GM18873 (cell line): Measurements from ENCODE around the gene RARG.
"Not testable (repeated sequence)": the region's sequence is repeated elsewhere in the genome, so short reads cannot be mapped to it uniquely, and the experiment has no call there.

Source experiments
- ATAC-seq: cut with Tn5 transposase; IDR thresholded peaks from one replicate; pipeline ENCODE4 v1.9.1; 2021; ENCODE audit warnings: mild to moderate bottlenecking, moderate library complexity, moderate number of reproducible peaks; ENCODE audit not compliant: unreplicated experiment, low FRiP score

Gene RARG

GRCh38 chr12:53193985-53194716 lies 37.9 kb downstream of the RARG start:
- ATAC-seq, result no peak

- no peak for ATAC-seq
Observed at GRCh38 chr12:53193040-53193439, 39.0 kb downstream of the RARG start.

- ATAC-seq, result no peak
Observed at GRCh38 chr12:53192531-53193021, 39.4 kb downstream of the RARG start.

GRCh38 chr12:53191885-53192530 lies 40.0 kb downstream of the RARG start:
- ATAC-seq, result no peak

- ATAC-seq, result no peak
Observed at GRCh38 chr12:53191096-53191884, 40.7 kb downstream of the RARG start.

- ATAC-seq, result no peak
Observed at GRCh38 chr12:53190108-53190729, 41.8 kb downstream of the RARG start.

GRCh38 chr12:53187145-53187899 lies 44.7 kb downstream of the RARG start:
- no peak for ATAC-seq

- ATAC-seq, result no peak
Observed at GRCh38 chr12:53186745-53187144, 45.3 kb downstream of the RARG start.

GRCh38 chr12:53185582-53186153 lies 46.3 kb downstream of the RARG start:
- ATAC-seq, result no peak

- no peak for ATAC-seq
Observed at GRCh38 chr12:53184828-53185227, 47.2 kb downstream of the RARG start.

GRCh38 chr12:53182903-53183302 lies 49.1 kb downstream of the RARG start:
- ATAC-seq, result no peak

GRCh38 chr12:53181935-53182334 lies 50.1 kb downstream of the RARG start:
- no peak for ATAC-seq

GRCh38 chr12:53180931-53181645 lies 50.9 kb downstream of the RARG start:
- peak; percentile 6 for ATAC-seq

GRCh38 chr12:53180220-53180930 lies 51.6 kb downstream of the RARG start, which contains the start of the genes CSAD and ZNF740:
Gene CSAD, minus strand, starts transcription at chr12:53180925. Its CDS starts 7,455 bp downstream, at chr12:53173470.
Gene ZNF740, plus strand, starts transcription at chr12:53180722. Its CDS starts 1,262 bp downstream, at chr12:53181984.
- peak; percentile 81 for ATAC-seq

GRCh38 chr12:53179687-53180219 lies 52.3 kb downstream of the RARG start:
- peak; percentile 13 for ATAC-seq

- not testable (repeated sequence) for ATAC-seq
Observed at GRCh38 chr12:53178803-53179202, 53.2 kb downstream of the RARG start.

- ATAC-seq, result not testable (repeated sequence)
Observed at GRCh38 chr12:53177447-53177846, 54.6 kb downstream of the RARG start.

- no peak for ATAC-seq
Observed at GRCh38 chr12:53176750-53177149, 55.3 kb downstream of the RARG start.
